ENCODE results near the gene RFXANK.
"Not testable (repeated sequence)": the region's sequence is repeated elsewhere in the genome, so short reads cannot be mapped to it uniquely, and the experiment has no call there.

The RFXANK gene

GRCh38 chr19:19206938-19207337, 14.9 kb downstream of the RFXANK start:
- no peak for DNase-seq

- no peak for DNase-seq
Measured at GRCh38 chr19:19207637-19208572, 15.8 kb downstream of the RFXANK start.

GRCh38 chr19:19209372-19209771, 17.3 kb downstream of the RFXANK start:
- DNase-seq, result no peak

- DNase-seq, result no peak
Measured at GRCh38 chr19:19211499-19212420, 19.7 kb downstream of the RFXANK start, which contains the start of gene NCAN. Gene NCAN, plus strand, starts transcription at chr19:19211958. Its CDS starts 4,996 bp downstream, at chr19:19216954.

- no peak for DNase-seq
Measured at GRCh38 chr19:19212916-19213315, 20.9 kb downstream of the RFXANK start.

- no peak for DNase-seq
Measured at GRCh38 chr19:19213426-19214158, 21.5 kb downstream of the RFXANK start.

GRCh38 chr19:19214159-19214490, 22.1 kb downstream of the RFXANK start:
- DNase-seq, result no peak

GRCh38 chr19:19214892-19215291, 22.8 kb downstream of the RFXANK start:
- DNase-seq, result no peak

- DNase-seq, result no peak
Measured at GRCh38 chr19:19215792-19216191, 23.7 kb downstream of the RFXANK start.

- no peak for DNase-seq
Measured at GRCh38 chr19:19217099-19217498, 25.0 kb downstream of the RFXANK start.

GRCh38 chr19:19218911-19219310, 26.9 kb downstream of the RFXANK start:
- no peak for DNase-seq

- not testable (repeated sequence) for DNase-seq
Measured at GRCh38 chr19:19221000-19221399, 28.9 kb downstream of the RFXANK start.

GRCh38 chr19:19223060-19223459, 31.0 kb downstream of the RFXANK start:
- no peak for DNase-seq

- DNase-seq, result no peak
Measured at GRCh38 chr19:19223636-19224035, 31.6 kb downstream of the RFXANK start.

GRCh38 chr19:19224150-19224851, 32.2 kb downstream of the RFXANK start:
- DNase-seq, result no peak

GRCh38 chr19:19224852-19225494, 32.9 kb downstream of the RFXANK start:
- DNase-seq, result peak; percentile 85

- no peak for DNase-seq
Measured at GRCh38 chr19:19226204-19226603, 34.1 kb downstream of the RFXANK start.

GRCh38 chr19:19226663-19227062, 34.6 kb downstream of the RFXANK start:
- DNase-seq, result no peak

GRCh38 chr19:19227217-19227616, 35.2 kb downstream of the RFXANK start:
- DNase-seq, result no peak

GRCh38 chr19:19229701-19230100, 37.6 kb downstream of the RFXANK start:
- DNase-seq, result no peak

- no peak for DNase-seq
Measured at GRCh38 chr19:19230999-19231398, 38.9 kb downstream of the RFXANK start.

- DNase-seq, result no peak
Measured at GRCh38 chr19:19232261-19232721, 40.2 kb downstream of the RFXANK start.

Measured in DMS153 (cell line).